DMS 273 (cell line): Measurements from ENCODE around the gene PMVK.

Experiments used
- DNase-seq: peaks from one replicate; lab custom pipeline; 2025; ENCODE audit not compliant: unreplicated experiment; lab: John Stamatoyannopoulos, UW

The PMVK gene

GRCh38 chr1:154951901-154952657, 15.6 kb upstream of the PMVK start:
- no peak for DNase-seq

GRCh38 chr1:154948079-154948478, 11.6 kb upstream of the PMVK start:
- no peak for DNase-seq

GRCh38 chr1:154945962-154946850, 9.7 kb upstream of the PMVK start:
- no peak for DNase-seq

DNA sequence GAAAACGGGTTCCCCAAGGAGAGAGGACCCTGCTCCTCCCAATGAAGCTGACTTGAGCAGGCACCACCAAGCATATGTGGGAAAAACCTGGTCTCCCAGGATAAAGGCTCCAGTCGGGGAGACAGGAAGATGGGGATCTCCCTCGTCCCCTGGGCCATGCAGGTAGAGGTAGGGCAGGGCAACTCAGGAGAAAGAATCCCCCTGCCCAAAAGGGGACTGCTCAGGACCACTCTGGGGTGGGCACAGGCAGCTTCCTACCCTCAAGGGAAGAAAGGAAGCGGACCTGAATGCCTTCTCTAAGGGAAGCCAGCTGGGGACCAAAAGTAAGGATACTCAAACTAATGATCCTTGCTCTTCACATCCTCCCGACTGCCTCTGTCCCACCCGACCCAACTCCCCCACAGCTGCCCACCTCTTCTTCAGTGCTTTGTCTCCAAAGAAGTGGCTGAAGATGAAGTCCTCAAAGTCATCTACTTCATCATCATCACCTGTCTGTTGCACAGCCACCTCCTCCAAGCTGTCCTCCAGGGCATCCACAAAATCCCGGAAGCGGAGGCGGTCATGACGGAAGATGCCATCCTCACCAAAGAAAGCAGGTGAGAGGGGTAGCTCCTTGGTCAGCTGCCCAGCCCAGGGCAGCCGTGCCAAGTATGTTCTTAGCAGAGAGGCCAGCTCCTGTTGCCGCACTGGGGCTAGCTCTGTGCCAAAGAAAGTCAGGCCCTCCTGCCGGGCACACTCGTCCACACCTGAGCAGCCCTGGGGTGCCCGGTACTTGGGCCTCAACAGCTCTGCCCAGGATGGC, 8.8 kb upstream of the PMVK start:
- no peak for DNase-seq

DNA sequence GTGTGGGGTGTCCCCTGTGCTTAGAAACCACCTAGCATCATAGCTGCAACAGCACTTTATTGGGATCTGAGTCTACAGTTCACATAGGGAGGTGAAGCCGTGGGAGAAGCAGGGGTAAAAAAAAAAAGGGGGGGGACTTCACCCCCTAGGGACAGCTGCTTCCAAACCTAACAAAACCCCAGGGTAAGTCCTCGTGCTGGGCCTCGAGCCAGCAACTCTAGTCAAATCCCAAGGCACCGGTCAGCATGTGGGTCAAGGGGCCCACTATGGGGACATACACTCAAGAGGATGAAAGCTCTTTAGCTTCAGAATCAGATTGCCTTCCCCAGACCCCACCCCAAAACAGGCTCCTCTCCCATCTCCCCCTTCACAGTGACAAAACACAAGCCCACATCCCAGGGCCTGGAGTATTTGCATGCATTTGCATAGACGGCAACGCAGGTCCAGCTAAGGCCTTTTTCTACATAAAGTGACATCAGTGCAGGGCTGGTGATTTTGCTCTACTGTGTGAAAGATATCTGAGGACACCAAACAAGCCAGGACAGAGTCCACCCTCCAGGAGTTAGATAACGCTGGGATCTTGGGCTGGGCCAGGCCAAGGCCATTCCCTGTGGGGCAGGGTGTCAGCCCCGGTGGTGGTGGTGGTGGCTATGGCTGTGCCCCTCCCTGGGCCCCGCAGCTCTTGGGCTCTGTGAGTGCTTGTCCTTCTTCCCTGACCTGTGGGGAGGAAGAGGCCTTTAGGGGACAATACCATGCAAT, 8.1 kb upstream of the PMVK start:
- DNase-seq: no peak

DNA sequence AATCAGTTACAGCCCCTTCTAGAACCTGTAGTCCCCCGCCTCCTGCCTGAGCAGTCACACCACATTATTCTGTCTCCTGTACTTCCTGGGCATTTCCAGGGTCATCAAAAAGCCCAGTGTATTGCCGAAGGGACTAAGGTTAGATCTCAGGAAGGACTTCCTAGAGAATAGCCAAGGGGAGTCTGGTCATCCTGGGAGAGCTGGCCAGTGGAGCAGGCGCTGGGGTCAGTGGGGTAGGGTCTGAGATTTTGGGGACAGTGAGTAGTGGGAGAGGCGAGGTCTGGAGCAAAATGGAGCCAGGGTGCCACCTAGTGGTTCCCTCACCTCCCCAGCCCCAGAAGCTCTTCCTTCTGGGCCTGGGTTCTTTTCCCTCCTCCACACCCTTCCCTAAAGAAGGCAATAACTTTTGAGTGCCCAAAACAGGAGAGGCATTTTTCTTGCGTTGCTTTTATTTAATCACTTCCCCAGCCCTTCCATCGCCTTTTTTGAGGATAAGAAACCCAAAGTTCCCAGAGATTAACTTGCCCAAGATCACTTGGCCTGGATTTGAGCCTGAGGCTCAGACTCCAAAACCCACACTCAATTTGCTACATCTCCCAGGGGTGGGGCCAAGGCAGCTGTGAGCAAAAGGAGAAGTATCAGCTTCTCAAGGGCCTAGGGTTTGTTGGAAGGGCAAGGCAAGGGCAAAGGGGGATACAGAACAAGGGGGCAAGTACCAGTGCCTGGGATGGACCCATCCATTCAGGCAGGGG, 7.3 kb upstream of the PMVK start:
- DNase-seq: peak; percentile 72

- peak; percentile 86 for DNase-seq
These were observed 5.0 kb upstream of the PMVK start for GRCh38 chr1:154941333-154942013.

- no peak for DNase-seq
These were observed 4.2 kb upstream of the PMVK start for GRCh38 chr1:154940651-154941194.

GRCh38 chr1:154940213-154940560, 3.7 kb upstream of the PMVK start:
- no peak for DNase-seq

- DNase-seq: no peak
These were observed 2.3 kb upstream of the PMVK start for GRCh38 chr1:154938604-154939399.

DNA sequence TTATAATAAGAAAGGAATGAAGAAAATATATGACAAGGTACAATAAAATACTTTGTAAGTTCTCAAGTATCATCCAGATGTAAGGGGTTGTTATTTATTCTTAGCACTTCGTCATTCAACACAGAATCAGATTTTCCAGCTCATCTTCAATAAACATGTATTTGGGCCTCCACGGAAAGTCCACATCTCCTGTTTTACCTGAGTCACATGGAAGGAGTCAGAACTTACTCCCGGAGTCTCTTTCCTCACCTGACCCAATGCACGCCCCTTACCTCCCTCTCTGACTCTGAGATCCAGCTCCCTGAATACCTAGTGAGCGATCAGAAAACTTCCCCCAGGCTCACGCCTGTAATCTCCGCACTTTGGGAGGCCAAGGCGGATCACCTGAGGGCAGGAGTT, 1.5 kb upstream of the PMVK start:
- DNase-seq: no peak

DNA sequence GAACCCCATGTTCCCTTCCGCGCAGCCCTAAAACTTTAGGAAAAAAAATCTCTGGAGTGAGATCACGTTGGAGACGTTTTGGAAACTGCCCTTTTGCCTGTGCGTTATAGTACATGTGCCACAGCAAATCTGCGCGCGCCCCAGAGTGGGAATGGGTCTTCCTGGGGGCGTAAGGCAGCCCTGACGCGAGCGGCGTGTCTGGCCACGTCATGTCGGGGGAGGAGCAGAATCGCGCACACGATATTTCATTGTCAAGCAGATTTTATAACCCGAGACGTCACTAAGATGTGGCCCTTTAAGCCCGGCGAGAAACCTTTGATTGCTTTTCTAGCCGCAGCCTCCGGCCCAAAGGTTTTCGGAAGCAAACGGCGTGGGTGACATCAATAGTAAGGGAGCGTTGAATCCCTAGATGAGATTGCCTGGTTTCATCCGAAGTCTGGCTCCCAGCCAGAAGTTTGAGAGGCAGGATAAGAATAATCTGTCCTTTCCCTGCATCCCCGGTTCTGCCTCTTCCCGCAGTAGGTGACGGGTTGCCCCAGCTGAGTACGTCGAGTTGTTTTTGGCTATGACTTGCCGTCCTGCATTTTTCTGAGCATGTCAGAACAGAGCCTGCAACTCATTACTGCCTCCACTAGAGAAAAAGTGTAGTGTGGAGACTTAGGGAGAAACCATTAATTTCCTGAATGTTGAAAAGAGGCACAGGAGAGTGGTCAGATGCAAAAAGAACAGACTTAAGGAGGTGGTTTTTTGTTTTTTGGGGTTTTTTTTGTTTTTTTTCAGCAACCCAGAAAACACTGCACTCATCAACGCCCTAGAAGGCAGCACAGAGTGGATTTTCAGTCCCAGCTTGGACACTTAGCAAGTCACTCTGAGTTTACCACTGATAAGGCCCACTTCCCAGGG, 817 bp upstream of the PMVK start:
- peak; percentile 96 for DNase-seq

DNA sequence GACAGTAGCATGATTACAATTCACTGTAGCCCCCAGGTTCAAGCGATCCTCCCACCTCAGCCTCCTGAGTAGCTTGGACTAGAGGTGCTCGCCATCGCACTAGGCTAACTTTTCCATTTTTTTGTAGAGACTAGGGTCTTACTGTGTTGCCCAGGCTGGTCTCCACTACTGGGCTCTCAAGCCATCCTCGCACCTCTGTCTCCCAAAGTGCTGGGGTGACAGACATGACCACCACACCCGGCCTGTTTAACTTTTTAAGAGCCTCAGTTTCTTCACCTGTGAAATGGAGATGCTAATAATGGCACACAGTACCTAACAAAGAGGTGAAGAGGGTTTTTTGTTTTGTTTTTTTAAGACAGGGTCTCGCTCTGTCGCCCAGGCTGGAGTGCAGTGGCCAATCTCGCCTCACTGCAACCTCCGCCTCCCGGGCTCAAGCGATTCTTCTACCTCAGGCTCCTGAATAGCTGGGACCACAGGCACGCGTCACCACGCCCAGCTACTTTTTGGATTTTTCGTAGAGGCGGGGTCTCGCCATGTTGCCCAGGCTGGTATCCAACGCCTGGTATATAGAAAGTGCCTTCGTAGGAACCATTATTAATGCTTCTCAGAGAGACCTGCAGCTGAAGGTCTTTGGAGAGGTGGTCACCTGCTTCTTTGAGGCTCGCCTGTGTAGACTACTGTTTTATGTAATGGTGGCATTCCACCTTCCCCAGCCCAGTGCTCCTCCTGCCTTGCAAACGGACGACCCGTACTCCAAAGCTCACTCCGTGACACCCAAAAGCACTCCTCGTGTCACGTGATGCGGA, 567 bp downstream of the PMVK start:
- DNase-seq: no peak

GRCh38 chr1:154934358-154934948, 2.1 kb downstream of the PMVK start:
- no peak for DNase-seq

- no peak for DNase-seq
These were observed 4.5 kb downstream of the PMVK start for GRCh38 chr1:154931940-154932487.

- DNase-seq: no peak
These were observed 10.3 kb downstream of the PMVK start for GRCh38 chr1:154926201-154926600.
